AG20443 (cell line): ENCODE measurements around the gene SIM1.
A peak's percentile ranks its signal among the peaks of the same experiment; 100 is the strongest.

Experiments
- DNase-seq: peaks from one replicate; pipeline ENCODE4 v3.0.0; 2012; ENCODE audit warnings: low spot score, mixed read lengths

SIM1 gene

GRCh38 chr6:100457311-100457990, 7.3 kb downstream of the SIM1 start:
- DNase-seq: no peak

- DNase-seq: no peak
Measured at GRCh38 chr6:100456908-100457235, 7.8 kb downstream of the SIM1 start.

GRCh38 chr6:100456141-100456907, 8.4 kb downstream of the SIM1 start:
- no peak for DNase-seq

DNA sequence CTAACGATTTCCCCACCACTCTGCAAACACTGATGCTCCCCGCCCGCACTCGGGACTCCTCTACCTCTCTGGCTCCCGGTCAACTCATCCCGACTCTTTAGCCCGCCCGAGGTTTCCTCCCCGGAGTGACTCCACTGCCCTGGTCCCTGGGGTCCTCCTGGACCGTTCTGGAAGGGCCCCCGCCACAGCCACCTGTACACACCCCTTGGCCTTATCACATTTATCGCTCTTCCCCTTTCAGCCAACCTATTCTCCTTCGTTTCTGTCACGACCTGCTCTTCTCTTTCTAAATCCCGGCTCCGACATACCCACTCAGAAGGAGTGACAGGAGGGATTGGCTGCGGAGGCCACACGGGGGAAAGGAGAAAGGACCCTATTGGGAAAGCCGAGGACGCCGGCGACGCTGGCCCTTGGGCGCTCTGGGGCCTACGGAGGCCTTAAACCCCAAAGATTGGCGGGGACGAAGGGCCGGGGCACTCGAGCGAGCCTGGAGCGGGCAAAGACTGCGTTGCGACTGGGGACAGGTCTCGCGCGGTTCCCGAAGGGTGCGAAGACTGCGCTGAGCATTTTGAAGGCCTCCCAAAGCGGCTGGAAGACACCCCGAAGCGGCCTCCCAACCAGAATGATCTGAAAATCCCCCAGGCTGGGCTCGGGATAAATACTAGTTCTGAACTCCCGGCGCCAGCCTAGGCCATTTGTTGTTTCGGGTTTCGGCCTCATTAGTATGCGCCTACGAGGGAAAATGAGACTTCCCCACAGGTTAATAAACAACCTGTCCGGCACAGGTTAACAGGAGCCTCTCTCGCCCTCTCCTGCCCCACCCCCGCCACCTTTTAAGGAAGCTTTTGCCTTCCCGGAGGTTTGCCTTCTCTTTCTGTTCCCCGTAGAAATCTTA, 9.2 kb downstream of the SIM1 start:
- no peak for DNase-seq

DNA sequence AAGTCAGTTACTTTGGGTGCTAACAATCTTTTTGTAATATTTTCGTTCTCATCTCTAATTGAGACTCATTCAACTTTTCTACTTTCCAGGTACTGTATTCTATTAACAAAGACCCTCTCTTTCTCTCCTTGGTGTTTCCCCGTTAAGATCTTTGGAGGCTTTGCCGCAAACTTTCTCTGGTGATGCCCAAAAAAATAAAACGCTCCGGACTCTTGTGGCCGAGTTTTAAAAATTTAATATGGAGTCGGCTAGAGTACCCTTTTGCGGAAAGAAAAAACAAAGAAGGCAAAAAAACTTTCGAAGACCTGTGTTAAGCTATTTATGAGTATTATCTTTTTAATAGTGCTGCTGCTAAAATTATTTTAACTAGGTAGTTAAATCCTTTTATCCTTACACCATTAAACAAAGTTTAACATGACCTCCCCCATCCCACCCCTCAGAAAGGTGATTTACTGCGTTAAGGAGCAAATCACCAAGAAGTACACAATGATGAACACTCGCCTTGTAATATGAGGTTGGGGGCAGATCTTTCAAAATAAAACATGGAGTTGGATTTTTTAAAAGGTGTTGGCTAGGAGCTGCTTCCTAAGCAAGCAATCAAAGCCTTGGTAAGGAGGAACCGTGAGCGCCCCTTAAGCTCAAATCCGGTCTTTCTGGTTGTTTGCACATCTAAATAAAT, 10.0 kb downstream of the SIM1 start:
- DNase-seq: no peak

GRCh38 chr6:100453701-100454521, 10.8 kb downstream of the SIM1 start:
- no peak for DNase-seq

- no peak for DNase-seq
Measured at GRCh38 chr6:100452998-100453397, 11.7 kb downstream of the SIM1 start.

GRCh38 chr6:100451577-100451976, 13.1 kb downstream of the SIM1 start:
- DNase-seq: no peak

DNA sequence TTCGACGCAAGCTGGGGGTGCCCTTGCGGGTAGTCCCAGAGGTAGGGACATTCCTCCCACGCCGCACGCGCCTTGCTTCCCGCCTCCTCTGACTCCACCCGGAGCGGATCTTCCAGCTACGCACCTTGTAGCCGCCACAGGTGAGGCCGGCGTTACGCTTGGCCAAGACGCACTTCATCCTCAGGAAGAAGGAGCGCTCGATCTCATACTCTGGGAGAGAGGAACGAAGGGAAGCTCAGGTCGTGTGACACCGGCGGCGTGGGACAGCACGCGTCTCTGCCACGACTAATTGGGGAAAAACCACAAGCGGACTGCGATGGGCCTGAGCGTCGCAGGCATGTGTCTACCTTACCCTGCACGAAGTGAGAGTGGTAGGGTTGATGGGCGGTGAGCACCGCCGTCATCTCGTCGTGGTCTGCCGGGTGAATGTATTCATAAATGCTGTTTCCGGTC, 15.5 kb downstream of the SIM1 start:
- DNase-seq: no peak

- DNase-seq: no peak
Measured at GRCh38 chr6:100447900-100448748, 16.6 kb downstream of the SIM1 start.

GRCh38 chr6:100447081-100447899, 17.4 kb downstream of the SIM1 start:
- DNase-seq: no peak

DNA sequence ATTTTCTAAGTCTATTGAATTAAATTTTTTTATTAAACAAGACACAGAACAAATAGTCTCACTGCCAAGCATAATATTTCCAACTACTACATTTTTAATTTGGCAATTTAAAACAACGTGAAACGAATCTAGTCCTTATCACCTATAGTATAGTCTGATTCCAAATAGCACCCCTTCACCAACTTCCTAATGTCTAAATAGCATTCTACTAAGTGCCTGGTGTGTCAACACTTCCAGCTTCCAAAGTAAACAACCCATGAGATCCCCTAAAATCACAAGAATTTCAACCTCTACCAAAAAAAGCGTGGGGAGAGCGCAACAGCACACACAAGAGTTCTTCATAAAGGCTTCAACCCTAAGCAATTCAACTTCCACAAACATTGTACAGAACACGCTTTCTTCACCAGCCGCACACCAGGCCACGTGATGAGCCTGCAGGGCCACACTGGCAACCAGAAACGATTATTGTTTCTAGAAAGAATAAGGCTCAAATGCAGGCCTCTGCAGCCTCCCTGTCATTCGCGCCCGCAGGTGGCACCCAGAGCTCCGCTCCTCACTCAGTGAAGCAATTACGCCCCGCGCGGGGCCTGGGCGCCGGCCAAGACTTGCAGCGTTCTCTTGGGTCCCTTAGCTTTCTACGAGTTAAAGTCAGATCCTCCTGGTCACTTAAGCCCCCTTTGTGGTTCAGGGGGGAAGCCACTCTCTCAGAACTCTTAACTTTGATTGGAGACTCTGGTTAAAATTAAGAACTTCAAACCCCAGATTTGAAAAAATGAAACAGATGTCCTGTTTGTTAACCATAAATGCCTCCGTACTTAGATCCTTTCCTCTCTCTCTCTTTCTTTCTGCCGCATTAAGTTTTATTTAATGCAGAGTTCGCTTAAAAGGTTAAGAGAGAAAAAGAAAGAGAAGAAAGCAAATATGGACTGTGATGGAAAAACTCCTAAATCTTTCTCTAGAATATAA, 18.3 kb downstream of the SIM1 start:
- no peak for DNase-seq

- no peak for DNase-seq
Measured at GRCh38 chr6:100445512-100445911, 19.2 kb downstream of the SIM1 start.

DNA sequence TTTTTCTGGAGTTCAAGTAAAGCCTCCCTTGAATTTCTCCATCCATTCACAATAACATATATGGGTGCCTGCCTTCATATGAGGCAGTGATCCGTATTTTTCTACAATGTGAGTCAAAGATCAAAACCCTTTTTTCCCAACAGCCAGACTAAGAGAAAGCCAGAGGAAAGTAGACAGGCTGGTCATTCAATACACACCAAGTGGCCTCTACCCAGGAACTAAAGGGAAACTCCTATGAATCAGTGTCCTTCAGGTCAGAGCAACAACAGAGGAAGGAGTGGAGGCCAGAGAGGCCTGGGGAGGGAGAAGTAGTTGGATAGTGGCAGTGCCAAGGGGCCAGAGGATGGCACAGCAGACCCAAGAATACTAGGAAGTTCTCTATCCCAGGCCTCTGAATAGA, 23.8 kb downstream of the SIM1 start:
- DNase-seq: no peak

GRCh38 chr6:100435299-100435698, 29.4 kb downstream of the SIM1 start:
- DNase-seq: peak; percentile 65

GRCh38 chr6:100433726-100434435, 30.8 kb downstream of the SIM1 start:
- no peak for DNase-seq

GRCh38 chr6:100432136-100432535, 32.6 kb downstream of the SIM1 start:
- DNase-seq: no peak

DNA sequence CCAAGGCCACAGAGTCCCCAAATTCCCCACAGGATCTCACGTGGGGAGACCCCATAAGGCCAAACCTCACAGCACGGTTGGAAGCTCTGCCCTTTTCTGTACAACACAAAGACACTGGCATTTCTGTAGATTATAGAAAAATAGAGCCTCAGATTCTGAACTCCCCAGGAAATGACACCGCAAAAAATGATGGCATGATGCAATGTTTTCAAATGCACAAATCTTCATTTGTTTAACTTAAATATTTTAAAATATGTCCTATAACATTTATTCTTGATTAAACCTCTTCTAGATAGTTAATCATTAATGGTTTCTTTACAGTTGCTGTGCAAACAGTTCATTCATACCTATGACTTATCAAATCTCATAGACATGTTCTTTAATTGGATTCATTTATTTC, 33.8 kb downstream of the SIM1 start:
- DNase-seq: no peak
